Epithelial cell of proximal tubule (primary cell): ENCODE results near the gene IFI44. TPM values are rescaled to one million over a fixed set of nuclear protein-coding genes. Genes with fewer than 3 reads are reported as not detected.

Source experiments
- DNase-seq: peaks from one replicate; pipeline ENCODE4 v3.0.0-alpha.2; 2011; ENCODE audit warnings: low read depth
- H3K4me3 ChIP-seq: 2 replicates; pipeline ENCODE4 v1.5.1; 2011; ENCODE audit warnings: low read depth, mild to moderate bottlenecking, low read length
- CTCF ChIP-seq: conservative IDR thresholded peaks from 2 replicates; pipeline ENCODE4 v1.5.1; 2012; ENCODE audit warnings: low read depth, mild to moderate bottlenecking, low read length
- total RNA-seq: library from RNA; depleted of rRNA; stranded (reverse); fragments of >200 nt; gene quantifications from 2 replicates; pipeline ENCODE4 v1.2.3, GENCODE V29; 2015

IFI44 gene
- total RNA-seq, 1 donor from 2014 or later, result 0.17 TPM

GRCh38 chr1:78667939-78668338 is 18.3 kb downstream of the IFI44 start:
- no peak overlapping the region for H3K4me3 ChIP-seq
- no peak for TF ChIP-seq CTCF
- no peak for DNase-seq

GRCh38 chr1:78668427-78668826 is 18.8 kb downstream of the IFI44 start:
- no peak for TF ChIP-seq CTCF
- no peak overlapping the region for H3K4me3 ChIP-seq
- no peak for DNase-seq

- no peak for TF ChIP-seq CTCF
- no peak overlapping the region for H3K4me3 ChIP-seq
- DNase-seq, result no peak
These were observed 22.8 kb downstream of the IFI44 start for GRCh38 chr1:78672428-78672827.

- DNase-seq, result no peak
- H3K4me3 ChIP-seq, result no peak overlapping the region
- no peak for TF ChIP-seq CTCF
These were observed 23.5 kb downstream of the IFI44 start for GRCh38 chr1:78673120-78673519.

GRCh38 chr1:78676347-78676982 is 26.8 kb downstream of the IFI44 start:
- DNase-seq, result peak; percentile 16
- peak; percentile 80 for TF ChIP-seq CTCF
- no peak overlapping the region for H3K4me3 ChIP-seq

- DNase-seq, result no peak
- no peak overlapping the region for H3K4me3 ChIP-seq
- TF ChIP-seq CTCF, result no peak
These were observed 27.4 kb downstream of the IFI44 start for GRCh38 chr1:78676993-78677392.

GRCh38 chr1:78677788-78678187 is 28.2 kb downstream of the IFI44 start:
- DNase-seq, result no peak
- no peak for TF ChIP-seq CTCF
- no peak overlapping the region for H3K4me3 ChIP-seq
